Stimulated activated CD4-positive, alpha-beta T cell treated with anti-CD3 and anti-CD28 coated beads, Interleukin-4, amount 100 ng/mL, for 48 hours (primary cell): ENCODE results near the gene PDGFA.

Experiments
- DNase-seq, 2 donors: peaks; one replicate each; pipeline ENCODE4 v3.0.0-alpha.2; 2020; ENCODE audit warnings: low read depth in 2 of 2

Gene PDGFA

DNA sequence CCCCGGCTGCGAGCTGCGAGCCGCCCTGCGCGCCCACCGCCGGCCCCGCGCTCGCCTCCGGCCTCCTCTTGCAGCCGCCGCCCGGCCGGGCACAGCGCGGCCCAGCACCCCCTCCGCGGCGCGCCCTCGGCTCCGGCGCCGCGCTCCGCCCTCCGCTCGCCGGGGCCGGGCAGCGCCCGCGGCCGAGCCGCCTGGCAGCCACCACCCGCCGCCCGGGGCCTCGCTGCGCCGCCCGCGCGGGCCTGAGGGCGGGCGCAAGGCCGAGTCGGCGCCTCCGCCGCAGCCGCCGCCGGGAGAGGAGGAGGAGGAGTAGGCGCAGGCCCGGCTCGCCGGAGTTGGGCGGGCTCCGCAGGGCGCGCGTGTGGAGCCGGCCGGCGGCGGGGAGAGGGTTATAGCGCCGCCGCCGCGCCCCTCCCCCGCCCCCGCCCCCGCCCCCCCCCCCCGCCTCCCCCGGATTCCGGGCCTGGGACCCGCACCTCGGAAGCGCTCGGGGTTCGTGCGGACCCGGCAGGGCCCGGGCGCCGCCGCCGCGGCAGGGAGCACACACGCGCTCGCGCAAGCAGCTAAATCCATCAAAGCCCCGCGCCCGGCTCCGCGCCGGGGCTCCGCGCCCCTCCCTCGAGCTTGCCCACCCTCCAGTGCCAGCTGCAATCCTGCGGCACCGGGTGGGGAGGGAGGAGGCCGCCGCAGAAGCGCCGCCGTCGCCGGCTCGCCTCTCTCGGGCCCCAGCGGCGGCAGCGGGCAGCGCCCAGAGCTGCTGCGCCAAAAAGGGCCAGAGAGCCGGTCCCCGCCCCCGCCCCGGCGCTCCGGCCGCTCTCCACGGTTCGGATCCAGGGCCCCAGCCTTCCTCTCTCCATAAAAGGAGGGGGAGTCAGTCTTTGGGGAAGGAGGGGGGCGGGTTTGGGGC lies at the start of gene PDGFA:
Gene PDGFA, minus strand, starts transcription at position 363 of the 907 bp plus-strand sequence. CDS start 845 bp downstream, outside the sequence.
- no peak for DNase-seq

DNA sequence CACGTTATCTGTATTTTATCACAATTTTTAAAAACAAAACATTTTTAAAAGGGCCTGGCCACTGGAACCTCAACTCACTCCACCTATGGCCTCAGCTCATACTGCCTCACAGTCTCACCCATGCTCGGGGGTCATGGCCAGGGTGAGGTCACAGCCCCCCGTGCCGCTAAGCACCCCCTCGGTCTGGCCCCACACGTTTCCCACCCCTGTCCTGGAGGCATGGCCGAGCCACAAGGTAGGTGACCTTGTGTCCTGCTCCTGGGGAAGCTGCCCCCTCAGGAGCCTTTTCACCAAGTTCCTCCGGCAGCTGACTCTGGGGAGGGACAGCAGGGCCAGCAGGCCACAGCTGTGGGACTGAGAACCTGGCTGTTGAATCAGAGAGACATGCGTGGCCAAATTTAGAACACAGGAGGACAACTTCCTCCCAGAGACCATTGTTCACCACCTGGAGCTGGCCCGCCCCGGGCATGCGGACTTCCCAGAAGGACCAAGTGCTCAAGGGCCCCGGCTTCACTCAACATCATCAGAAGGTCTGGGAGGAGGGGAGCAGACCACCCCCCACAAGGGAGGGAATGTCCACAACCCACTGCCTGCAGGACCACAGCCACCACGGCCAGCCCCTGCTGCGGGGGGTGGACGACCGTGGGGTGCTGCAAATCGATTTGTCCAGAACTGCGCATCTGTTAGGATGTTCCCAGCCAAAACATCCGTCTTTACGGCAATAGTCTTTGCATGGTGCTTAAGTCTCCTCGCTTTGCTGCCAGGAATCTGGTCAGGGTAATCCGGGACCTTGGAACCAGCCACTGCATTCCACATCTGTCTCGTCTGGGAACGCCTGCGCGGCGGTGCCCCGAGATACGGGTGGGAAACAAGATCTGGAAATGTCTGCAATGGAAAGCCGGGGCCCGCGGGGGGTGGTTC lies 48.6 kb upstream of the PDGFA start:
- no peak for DNase-seq

DNA sequence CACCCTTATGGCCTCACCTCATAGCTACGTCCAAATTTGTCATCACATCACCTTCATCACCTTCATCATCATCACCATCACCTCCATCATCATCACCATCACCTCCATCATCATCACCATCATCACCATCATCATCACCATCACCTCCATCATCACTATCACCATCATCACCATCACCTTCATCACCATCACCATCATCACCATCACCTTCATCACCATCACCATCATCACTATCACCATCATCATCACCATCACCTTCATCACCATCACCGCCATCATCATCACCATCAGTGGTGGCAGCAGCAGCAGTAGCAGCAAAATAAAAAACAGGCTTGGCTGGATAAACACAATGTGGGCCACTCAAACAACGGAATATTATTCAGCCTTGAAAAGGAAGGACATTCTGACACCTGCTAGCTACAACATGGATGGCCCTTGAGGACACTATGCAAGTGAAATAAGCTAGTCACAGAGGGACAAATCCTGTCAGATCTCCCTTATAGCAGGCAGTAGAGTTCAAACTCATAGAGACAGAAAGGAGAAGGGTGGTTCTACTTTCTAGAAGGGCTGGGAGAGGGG lies 47.7 kb upstream of the PDGFA start:
- no peak for DNase-seq

DNA sequence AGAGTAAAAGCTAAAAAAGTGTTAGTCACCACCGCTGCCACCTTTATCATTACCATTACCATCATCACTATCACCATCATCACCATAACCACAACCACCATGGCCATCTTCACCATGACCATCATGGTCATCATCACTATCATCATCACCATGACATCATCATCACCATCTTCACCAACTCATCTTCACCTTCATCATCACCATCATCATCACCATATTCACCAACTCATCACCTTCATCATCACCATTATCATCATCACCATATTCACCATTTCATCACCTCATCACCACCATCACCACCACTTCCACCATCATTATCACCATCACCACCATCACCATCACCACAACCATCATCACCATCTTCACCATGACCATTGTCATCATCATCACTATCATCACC lies 46.5 kb upstream of the PDGFA start:
- no peak for DNase-seq

DNA sequence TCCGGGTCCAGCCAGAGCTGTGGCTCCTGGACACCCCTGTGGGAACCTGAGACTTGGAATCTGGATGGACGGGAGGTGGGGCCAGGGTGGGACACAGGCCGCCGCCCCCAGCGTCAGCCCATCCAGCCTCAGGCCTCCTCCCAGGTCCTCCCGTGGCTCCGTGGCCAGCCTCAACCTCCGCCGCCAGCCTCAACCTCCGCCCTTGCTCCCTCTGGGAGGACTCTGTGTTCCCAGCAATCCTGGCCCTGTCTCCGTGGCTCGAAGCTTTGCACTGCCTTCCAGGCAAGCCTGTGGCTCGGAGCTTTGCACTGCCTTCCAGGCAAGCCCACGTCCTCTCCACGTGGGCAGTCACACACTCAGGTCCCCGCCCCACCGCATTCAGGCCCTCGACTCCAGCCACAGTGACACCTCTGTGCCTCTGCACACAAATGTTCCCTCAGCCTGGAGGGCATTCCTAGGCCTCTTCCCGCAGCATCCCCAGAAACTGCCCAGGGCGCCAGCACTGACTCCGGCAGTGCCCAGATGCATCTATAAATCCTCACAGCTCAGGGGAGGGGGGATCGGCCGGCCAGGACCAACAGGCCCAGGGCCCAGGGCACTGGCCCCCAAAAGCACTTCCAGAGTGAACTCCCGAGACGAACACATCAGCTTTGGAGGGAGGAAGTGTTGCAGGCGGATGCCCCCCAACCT lies 44.7 kb upstream of the PDGFA start:
- DNase-seq: no peak

DNA sequence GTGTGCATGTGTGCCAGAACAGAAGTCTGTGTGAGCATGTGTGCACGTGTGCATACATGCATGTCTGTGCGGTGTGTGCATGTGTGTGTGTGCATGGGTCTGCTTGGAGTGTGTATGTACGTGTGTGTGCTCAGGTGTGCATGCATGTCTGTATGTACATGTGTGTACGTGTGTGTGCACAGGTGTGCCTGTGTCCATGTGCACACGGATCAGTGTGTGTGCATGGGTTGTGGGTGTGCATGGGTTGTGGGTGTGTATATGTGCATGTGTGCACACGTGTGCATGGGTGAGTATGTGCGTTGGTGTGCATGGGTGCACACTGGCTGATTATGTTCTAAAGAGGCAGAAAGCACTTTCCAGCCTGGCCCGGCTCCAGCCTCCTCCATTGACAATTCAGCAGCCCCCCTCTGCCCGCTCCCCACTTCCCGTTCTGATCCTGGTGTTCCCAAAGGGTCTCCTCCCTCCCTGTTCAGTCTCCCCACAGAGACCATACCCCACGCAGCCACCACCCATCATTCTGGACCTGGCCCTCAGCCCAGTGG lies 44.1 kb upstream of the PDGFA start:
- no peak for DNase-seq

DNA sequence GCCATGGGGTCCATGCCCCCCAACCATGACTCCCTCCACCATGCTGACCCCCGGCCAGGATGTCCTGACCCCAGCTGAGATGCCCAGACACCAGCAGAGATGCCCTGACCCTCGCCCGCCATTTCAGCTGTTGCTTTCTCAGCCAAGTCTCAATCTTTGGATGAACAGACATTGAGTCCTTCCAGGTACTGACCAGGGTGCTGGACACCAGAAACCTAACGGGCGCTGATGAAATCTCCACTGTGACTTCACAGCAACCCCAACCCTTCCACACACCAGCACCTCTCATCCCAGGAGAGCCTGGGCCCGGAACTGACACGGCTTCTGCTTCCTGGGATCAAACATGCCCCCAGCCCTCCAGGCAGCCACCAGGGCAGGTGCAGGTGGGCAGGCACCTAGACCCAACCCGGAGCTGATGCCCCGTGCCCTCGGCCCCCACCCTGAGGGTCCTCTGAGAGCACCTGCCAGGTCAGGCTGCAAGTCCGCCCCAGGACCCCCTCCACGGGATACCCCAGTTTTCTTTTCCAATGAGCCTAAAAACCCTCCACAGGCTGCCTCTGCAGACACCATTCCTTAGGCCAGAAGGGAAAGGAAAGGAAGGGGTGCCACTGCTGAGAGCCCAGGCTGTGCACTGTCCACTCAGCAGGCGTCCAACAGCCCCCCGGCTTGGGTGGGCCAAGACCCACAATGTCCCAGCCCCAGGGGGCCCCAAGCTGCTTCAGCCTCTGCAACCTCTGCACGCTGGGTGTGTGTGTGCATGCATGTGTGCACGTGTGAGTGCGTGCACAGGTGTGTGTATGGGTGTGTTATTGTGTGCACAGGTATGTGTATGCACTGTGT lies 43.4 kb upstream of the PDGFA start:
- DNase-seq: no peak

DNA sequence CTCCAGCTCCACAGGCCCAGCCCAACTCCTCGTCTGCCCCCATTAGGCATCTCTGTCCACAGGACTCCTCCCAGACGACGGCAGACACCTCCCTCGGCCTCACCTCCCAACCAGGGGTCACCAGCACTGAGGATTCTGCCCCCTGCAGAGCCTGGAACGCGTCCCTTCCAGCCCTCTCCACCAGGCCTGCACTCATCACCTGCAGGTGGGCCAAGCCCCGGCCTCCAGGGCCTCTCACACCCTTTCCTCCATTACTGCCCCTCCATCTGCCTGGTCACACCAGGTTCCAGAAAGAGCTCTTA lies 42.7 kb upstream of the PDGFA start:
- DNase-seq: no peak

DNA sequence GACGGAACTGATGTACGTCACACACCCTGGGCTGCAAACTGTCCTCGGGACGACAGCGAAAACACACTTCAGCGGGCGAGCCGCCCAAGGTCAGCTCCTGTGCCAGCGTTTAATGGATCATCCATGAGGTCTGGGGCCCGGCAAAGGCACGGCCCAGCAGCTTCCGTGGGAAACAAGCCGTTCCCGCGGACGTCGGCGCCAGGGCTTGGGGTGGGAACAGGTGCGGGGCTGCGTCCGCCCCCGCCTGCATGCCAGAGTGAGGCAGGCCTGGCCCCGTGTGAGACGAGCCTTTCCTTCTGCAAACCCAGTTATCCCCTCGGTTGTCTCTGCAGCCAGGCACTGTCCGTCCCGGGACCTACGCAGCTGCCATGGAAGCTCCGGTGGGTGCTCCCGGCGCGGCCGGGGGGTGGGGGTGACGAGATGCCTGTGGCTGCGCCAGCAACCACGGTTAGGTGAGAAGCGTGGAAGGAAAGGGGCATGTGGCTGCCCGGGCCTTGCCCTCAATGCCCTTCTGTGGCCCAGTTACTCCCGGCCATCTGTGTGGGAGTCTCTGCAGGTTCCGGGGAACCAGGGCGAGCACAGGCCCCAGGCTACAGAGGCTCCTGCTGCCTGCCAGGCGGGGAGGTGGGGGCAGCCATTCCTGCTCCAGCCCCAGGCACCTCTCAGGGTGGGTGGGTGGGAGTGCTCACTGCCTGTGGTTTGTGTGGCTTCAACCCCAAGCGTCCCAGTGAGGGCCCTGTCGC lies 42.2 kb upstream of the PDGFA start:
- DNase-seq: no peak

DNA sequence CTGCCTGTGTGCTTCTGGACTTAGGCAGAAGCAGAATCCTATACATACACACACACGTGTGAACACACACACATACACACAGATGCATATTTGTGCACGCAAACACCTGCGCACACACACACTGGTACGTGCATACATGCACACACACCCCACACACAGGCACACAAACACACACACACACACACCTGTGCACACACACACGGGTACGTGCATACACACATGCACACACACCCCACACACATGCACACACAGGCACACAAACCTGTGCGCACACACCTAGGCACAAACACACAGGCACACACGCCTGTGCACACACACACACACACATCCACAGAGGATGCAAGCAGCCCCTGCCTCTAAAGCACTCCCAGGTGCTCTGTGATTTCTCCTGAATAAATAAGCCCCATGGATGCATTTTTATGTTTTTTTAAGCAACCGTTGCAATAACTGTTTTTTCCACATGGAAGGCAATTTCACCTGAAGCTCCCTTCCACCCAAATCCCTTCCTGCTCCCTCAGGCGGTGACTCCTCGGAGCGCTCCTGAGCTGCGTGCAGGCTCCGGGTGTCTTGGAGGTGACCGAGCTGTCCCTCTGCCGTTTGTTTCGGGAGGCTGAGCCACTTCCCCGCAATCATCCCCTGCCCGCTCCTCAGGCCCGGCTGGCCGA lies 41.5 kb upstream of the PDGFA start:
- no peak for DNase-seq

DNA sequence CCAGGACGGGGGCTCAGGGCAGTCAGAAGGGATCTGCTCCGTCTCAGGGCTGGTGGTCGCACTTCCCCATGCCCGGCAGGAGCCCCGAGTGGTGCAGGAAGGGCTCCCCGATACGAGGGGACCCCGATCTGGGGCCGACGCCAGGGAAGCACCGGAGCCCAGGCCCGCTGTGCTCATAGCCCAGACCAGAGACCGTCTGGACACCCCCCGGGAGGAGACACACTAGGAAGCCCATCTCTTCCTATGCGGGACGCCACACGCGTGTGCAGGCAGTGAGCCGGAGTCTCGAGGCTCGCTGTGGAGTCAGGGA lies 39.7 kb upstream of the PDGFA start:
- DNase-seq: no peak

DNA sequence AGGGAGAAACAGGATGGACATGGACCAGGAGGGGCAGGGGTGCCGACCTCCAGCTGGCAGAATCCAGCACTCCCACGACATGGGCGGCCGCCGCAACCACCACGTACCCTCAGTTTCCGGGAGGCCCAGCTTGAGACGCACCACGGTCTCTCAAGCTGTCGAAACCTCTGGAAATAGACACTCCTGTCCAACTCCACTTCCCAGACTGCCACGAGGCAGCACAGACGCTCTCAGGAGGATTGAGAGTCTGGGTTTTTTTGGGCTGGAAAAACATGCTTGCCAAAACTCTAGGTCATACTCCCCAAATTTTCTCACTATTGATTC lies 37.9 kb upstream of the PDGFA start:
- no peak for DNase-seq

DNA sequence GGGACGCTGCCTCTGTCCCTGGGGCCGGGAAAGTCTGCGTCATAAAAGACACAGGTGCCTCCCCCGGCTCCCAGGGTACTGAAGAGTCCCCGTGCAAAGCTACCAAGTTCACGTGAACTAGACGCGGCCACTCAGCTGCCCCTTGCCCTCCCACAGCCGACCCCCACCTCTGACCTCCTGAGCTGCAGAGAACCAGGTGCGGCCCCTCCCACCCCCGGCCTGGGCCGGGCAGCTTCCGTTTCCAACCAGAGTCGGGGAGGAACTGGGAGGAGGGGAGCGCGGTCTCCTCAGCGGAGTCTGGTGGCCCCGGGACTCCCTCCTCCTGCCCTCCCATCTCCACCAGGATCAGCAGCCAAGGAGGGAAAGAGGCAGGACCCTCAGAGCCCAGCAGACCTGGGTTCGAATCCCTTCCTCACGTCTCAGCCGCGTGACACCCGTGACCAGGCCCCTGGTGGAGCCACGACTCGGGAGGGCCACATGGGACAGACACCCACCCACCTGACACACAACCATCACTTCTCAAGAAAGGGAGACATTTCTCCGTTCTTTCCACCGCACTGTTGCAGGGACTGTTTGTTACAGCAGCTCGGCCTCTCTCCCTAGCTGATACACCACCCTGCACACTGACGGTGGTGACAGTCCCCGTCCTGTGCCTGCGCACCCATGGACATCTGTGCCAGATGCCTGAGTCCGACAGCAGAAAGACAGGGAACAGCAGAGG lies 37.4 kb upstream of the PDGFA start:
- DNase-seq: no peak

DNA sequence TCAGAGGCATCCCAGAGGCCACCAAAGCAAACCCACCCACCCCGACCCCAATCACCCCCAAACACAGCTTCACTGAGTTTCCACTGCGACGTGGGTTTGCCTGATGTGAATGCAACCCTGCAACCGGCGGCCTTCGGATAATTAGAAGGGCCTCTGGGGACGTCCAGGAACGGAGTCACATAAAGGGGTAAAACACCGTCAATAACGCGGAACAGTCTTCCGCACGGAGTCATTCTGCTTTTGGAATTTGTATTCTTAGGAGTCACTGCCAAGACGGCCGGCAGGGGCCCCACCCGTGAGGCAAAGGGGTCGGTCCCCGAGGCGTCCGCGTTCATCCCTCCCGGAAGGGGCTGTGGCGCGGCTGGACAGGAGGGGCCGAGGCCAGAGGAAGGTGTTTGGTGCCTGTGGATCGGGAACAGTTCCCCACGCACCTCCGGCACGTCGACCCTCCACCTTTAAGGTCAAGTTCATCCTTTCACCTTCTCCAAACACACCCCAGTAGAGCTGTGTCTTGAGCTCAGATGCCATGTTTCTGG lies 36.7 kb upstream of the PDGFA start:
- no peak for DNase-seq

DNA sequence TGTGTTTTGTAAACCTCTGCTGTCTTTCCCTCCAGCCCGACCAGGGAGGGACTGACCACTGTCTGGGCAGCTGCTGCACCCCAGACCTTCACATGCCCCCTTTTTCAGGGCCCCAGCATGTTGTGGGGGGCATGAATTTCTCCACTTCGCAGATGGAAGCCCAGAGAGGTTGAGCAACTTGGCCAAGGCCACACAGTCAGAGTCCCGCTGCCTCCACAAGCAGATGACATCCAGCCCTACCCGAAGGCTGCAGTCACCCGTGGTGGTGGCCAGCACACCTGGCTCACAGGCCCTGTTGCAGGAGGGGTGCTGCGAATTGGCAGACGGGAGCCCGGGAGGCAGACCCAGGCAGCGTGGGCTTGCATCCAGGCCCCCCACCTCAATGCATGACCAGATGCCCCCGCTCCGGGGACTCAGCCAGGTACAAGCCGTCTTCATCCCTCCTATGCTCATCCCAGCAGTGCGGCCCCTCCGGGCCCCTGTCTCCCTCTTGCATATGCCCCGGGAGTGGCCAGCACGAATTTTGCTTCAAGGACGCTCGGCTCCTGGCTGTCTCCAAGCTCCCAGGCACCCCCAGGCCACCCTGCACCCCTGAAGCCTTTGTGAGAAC lies 36.0 kb upstream of the PDGFA start:
- no peak for DNase-seq

DNA sequence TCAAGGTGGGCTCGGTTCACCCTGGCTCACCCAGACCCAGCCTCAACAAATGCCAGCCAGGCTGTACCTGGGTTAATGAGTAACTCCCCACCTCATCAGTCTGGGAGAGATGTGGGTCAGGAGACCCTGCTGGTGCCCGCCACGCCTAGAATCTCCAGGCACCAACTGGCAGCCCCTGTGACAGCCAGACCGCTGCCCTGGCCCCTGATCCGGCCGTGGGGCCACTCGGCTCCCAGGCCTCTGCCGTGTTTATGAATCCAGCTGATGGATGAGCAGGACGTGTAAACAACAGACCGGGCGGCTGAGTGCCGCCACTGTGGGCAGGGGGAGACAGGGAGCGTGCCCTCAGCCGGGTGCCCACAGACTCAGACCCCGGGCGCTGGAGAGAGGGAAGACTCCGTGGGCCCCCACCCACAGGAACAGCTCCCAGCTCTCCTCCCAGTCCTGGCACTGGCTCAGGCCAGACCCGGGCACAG lies 34.0 kb upstream of the PDGFA start:
- no peak for DNase-seq

DNA sequence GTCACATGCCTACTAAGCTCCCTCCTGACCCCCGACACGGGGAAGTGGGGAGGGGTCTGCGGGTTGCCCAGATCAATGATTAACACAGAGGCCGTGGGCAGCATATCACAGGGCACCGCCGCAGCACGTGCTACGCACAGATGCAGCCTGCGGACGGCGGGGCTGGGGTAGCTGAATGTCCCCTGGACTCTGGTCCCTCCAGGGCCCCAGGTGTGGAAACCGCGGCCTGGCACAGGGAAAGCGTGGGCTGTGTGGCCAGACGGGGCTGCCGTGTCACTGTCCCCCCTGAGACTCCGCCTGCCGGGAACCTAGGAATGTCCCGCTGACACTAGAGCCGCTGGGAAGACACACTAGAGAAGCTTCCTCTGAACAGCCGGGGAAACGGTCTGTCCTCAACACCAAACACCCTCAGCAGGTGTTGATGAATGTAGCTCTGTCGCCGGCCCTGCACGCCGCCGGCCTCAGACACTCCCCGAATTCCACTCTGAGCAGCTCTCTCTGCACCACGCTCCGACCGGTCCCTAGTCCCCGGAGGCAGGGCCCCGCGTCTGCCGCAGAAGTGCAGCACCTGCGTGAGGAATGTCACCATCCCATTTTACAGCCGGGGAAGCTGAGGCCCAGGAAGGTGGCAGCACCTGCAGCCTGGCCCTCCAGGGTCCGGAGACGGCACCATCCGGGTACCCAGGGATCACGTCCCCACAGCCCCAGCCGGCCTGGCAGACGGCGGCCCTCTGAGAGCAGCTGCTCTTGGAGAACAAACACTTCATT lies 33.4 kb upstream of the PDGFA start:
- DNase-seq: no peak
